SK-N-SH treated with all-trans-retinoic acid at 6 μM for 48 hours (cell line): ENCODE data around the gene PIERCE2.

ENCODE experiments used
- ATAC-seq: fragments of 200-7000 bp; cut with Tn5 transposase; 3 replicates; pipeline ENCODE4 v1.9.1; 2020; ENCODE audit warnings: mild to moderate bottlenecking, moderate library complexity
- ARNTL ChIP-seq: fragments of 450-650 bp; formaldehyde crosslinking; IDR thresholded peaks from 2 replicates; pipeline ENCODE4 v1.5.0; 2020; ENCODE audit warnings: low read depth, mild to moderate bottlenecking, moderate library complexity, borderline replicate concordance
- BACH2 ChIP-seq: fragments of 250-450 bp; sonication (Bioruptor Pico); IDR thresholded peaks from 2 replicates; pipeline ENCODE4 v1.9.0; 2021; ENCODE audit warnings: mild to moderate bottlenecking, borderline replicate concordance
- CSDC2 ChIP-seq: fragments of 250-450 bp; sonication (Bioruptor Pico); IDR thresholded peaks from 2 replicates; pipeline ENCODE4 v1.5.0; 2020; ENCODE audit warnings: mild to moderate bottlenecking, moderate library complexity
- ESRRG ChIP-seq: fragments of 250-450 bp; sonication (Bioruptor Pico); IDR thresholded peaks from 2 replicates; pipeline ENCODE4 v1.6.1; 2021; ENCODE audit warnings: mild to moderate bottlenecking
- GLIS3 ChIP-seq: fragments of 250-450 bp; sonication (Bioruptor Pico); IDR thresholded peaks from 2 replicates; pipeline ENCODE4 v1.5.0; 2020; ENCODE audit warnings: mild to moderate bottlenecking, moderate library complexity
- ISL1 ChIP-seq: fragments of 250-450 bp; sonication (Bioruptor Pico); IDR thresholded peaks from 2 replicates; pipeline ENCODE4 v2.1.2; 2022; ENCODE audit warnings: mild to moderate bottlenecking, moderate library complexity
- OSR1 ChIP-seq: fragments of 250-450 bp; sonication (Bioruptor Pico); IDR thresholded peaks from 2 replicates; pipeline ENCODE4 v1.8.0; 2022; ENCODE audit warnings: moderate library complexity, mild to moderate bottlenecking, inconsistent platforms
- PPARA ChIP-seq: fragments of 250-450 bp; sonication (Bioruptor Pico); IDR thresholded peaks from 2 replicates; pipeline ENCODE4 v1.5.0; 2020; ENCODE audit warnings: mild to moderate bottlenecking, borderline replicate concordance
- RARB ChIP-seq: fragments of 250-450 bp; sonication (Bioruptor Pico); IDR thresholded peaks from 2 replicates; pipeline ENCODE4 v1.8.0; 2021; ENCODE audit warnings: mild to moderate bottlenecking, moderate library complexity
- SNAI2 ChIP-seq: fragments of 250-450 bp; sonication (Bioruptor Pico); IDR thresholded peaks from 2 replicates; pipeline ENCODE4 v1.5.0; 2020; ENCODE audit warnings: mild to moderate bottlenecking, moderate library complexity
- TCF4 ChIP-seq: fragments of 250-450 bp; sonication (Bioruptor Pico); IDR thresholded peaks from 2 replicates; pipeline ENCODE4 v1.8.0; 2021; ENCODE audit warnings: mild to moderate bottlenecking, moderate library complexity, borderline replicate concordance
- TOX ChIP-seq: fragments of 250-450 bp; sonication (Bioruptor Pico); IDR thresholded peaks from 2 replicates; pipeline ENCODE4 v1.8.0; 2021; ENCODE audit warnings: mild to moderate bottlenecking, moderate library complexity, borderline replicate concordance
- ZC3H10 ChIP-seq: fragments of 250-450 bp; sonication (Bioruptor Pico); IDR thresholded peaks from 2 replicates; pipeline ENCODE4 v1.5.1; 2021; ENCODE audit warnings: mild to moderate bottlenecking, moderate library complexity
- ZFP3 ChIP-seq: fragments of 250-450 bp; sonication (Bioruptor Pico); IDR thresholded peaks from 2 replicates; pipeline ENCODE4 v1.5.0; 2020; ENCODE audit warnings: mild to moderate bottlenecking, moderate library complexity
- ZFP30 ChIP-seq: fragments of 450-650 bp; formaldehyde crosslinking; IDR thresholded peaks from 2 replicates; pipeline ENCODE4 v1.5.0; 2022; ENCODE audit warnings: mild to moderate bottlenecking, moderate library complexity
- ZNF565 ChIP-seq: fragments of 450-650 bp; formaldehyde crosslinking; conservative IDR thresholded peaks from 2 replicates; pipeline ENCODE4 v1.5.0; 2020; ENCODE audit warnings: low read depth, mild to moderate bottlenecking, moderate library complexity
- ZNF70 ChIP-seq: fragments of 450-650 bp; formaldehyde crosslinking; IDR thresholded peaks from 2 replicates; pipeline ENCODE4 v1.5.0; 2020; ENCODE audit warnings: mild to moderate bottlenecking, moderate library complexity
- ZNF8 ChIP-seq: fragments of 450-650 bp; formaldehyde crosslinking; IDR thresholded peaks from 2 replicates; pipeline ENCODE4 v1.5.0; 2020; ENCODE audit warnings: mild to moderate bottlenecking, moderate library complexity
- TF ChIP-seq, protein P1 (sequence below): fragments of 250-450 bp; sonication (Bioruptor Pico); IDR thresholded peaks from 2 replicates; pipeline ENCODE4 v1.8.0; 2020; ENCODE audit warnings: mild to moderate bottlenecking, moderate library complexity, borderline replicate concordance
- TF ChIP-seq, protein P2 (sequence below): fragments of 250-450 bp; sonication (Bioruptor Pico); IDR thresholded peaks from 2 replicates; pipeline ENCODE4 v1.5.0; 2020; ENCODE audit warnings: mild to moderate bottlenecking, moderate library complexity
- TF ChIP-seq, protein P3 (sequence below): fragments of 250-450 bp; sonication (Bioruptor Pico); IDR thresholded peaks from 2 replicates; pipeline ENCODE4 v1.5.1; 2021; ENCODE audit warnings: mild to moderate bottlenecking, moderate library complexity
- TF ChIP-seq, protein P4 (sequence below): fragments of 250-450 bp; sonication (Bioruptor Pico); IDR thresholded peaks from 2 replicates; pipeline ENCODE4 v1.8.0; 2021; ENCODE audit warnings: low read depth, mild to moderate bottlenecking, moderate library complexity, borderline replicate concordance
- TF ChIP-seq, protein P5 (sequence below): fragments of 250-450 bp; sonication (Bioruptor Pico); IDR thresholded peaks from 2 replicates; pipeline ENCODE4 v1.5.1; 2020; ENCODE audit warnings: low read depth, mild to moderate bottlenecking, moderate library complexity

PIERCE2 gene, protein sequence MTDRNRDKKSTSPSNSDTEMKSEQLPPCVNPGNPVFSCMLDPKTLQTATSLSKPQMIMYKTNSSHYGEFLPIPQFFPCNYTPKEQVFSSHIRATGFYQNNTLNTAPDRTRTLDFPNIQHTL

DNA sequence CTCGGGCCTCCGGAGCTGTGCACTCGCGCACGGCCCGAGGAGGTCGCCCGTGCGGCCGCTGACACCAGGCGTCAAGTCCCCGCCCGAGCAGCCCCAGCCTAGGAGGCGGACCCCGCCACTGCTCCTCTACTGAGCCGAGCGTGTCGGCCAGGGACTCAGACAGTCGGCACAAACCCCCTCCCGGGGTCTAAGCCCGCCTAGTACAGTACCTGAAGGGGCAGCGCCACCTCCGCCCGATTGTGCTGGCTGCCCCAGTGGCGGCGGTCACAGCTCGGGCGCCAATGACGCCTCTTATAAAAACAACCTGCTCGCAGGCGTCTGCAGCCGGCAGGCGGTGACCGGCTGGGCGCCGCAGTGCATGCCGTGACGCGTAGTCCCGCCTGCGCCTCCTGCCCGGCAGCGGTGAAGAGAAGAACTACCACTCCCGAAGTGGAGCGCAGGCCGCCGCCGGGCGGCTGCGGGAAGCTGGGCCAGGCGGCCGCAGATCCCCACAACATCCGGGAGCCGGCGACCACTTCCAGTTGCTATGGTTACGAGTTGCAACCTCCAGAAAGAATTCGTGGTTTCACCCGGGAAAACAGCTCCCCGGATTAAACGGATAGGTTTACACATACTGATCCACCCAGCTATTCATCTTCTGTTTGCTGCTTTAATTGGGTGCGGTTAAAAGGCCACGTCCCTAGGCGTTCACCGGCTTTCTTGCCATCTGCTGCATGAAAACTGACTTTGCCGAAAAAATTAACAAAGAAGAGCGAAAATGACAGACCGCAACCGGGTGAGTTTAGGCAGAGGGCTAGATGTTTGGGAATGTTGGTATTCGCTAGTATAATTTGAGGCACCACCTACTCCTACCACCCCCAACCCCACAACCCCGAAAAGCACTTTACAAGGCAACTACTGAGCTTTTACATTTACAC is at the start of gene PIERCE2, which contains the start of gene CCPG1:
PIERCE2 (plus strand) TSS at position 484 of the 917 bp plus-strand sequence; CDS start at position 758, 274 bp downstream.
CCPG1 (minus strand) TSS at position 348 of the 917 bp plus-strand sequence. CDS start 18,935 bp downstream, outside the sequence.
- TF ChIP-seq GLIS3 (0 out of 2 replicates have a peak, but pooled peaks have one; percentile 17), ESRRG (CRISPR knock-in tag) (no peak), TOX (CRISPR knock-in tag) (no peak), ZNF565 (no peak), ZFP3 (no peak), BACH2 (CRISPR knock-in tag) (no peak), ZNF70 (CRISPR knock-in tag) (0 out of 2 replicates have a peak, but pooled peaks have one; percentile 7), TCF4 (peak; percentile 53; the same call in 1 of the 2 replicates), ARNTL (CRISPR knock-in tag) (no peak), ISL1 (CRISPR knock-in tag) (no peak), ZFP30 (no peak), CSDC2 (CRISPR knock-in tag) (0 out of 2 replicates have a peak, but pooled peaks have one; percentile 56), OSR1 (CRISPR knock-in tag) (no peak), ZC3H10 (no peak), ZNF8 (CRISPR knock-in tag) (no peak), RARB (CRISPR knock-in tag) (no peak), SNAI2 (CRISPR knock-in tag) (no peak; the same call in 1 of the 2 replicates), PPARA (CRISPR knock-in tag) (no peak)
- TF ChIP-seq, protein P1, sequence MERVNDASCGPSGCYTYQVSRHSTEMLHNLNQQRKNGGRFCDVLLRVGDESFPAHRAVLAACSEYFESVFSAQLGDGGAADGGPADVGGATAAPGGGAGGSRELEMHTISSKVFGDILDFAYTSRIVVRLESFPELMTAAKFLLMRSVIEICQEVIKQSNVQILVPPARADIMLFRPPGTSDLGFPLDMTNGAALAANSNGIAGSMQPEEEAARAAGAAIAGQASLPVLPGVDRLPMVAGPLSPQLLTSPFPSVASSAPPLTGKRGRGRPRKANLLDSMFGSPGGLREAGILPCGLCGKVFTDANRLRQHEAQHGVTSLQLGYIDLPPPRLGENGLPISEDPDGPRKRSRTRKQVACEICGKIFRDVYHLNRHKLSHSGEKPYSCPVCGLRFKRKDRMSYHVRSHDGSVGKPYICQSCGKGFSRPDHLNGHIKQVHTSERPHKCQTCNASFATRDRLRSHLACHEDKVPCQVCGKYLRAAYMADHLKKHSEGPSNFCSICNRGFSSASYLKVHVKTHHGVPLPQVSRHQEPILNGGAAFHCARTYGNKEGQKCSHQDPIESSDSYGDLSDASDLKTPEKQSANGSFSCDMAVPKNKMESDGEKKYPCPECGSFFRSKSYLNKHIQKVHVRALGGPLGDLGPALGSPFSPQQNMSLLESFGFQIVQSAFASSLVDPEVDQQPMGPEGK (CRISPR knock-in tag): no peak
- TF ChIP-seq, protein P2, sequence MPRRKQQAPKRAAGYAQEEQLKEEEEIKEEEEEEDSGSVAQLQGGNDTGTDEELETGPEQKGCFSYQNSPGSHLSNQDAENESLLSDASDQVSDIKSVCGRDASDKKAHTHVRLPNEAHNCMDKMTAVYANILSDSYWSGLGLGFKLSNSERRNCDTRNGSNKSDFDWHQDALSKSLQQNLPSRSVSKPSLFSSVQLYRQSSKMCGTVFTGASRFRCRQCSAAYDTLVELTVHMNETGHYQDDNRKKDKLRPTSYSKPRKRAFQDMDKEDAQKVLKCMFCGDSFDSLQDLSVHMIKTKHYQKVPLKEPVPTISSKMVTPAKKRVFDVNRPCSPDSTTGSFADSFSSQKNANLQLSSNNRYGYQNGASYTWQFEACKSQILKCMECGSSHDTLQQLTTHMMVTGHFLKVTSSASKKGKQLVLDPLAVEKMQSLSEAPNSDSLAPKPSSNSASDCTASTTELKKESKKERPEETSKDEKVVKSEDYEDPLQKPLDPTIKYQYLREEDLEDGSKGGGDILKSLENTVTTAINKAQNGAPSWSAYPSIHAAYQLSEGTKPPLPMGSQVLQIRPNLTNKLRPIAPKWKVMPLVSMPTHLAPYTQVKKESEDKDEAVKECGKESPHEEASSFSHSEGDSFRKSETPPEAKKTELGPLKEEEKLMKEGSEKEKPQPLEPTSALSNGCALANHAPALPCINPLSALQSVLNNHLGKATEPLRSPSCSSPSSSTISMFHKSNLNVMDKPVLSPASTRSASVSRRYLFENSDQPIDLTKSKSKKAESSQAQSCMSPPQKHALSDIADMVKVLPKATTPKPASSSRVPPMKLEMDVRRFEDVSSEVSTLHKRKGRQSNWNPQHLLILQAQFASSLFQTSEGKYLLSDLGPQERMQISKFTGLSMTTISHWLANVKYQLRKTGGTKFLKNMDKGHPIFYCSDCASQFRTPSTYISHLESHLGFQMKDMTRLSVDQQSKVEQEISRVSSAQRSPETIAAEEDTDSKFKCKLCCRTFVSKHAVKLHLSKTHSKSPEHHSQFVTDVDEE (CRISPR knock-in tag): 0 out of 2 replicates have a peak, but pooled peaks have one; percentile 22
- TF ChIP-seq, protein P3, sequence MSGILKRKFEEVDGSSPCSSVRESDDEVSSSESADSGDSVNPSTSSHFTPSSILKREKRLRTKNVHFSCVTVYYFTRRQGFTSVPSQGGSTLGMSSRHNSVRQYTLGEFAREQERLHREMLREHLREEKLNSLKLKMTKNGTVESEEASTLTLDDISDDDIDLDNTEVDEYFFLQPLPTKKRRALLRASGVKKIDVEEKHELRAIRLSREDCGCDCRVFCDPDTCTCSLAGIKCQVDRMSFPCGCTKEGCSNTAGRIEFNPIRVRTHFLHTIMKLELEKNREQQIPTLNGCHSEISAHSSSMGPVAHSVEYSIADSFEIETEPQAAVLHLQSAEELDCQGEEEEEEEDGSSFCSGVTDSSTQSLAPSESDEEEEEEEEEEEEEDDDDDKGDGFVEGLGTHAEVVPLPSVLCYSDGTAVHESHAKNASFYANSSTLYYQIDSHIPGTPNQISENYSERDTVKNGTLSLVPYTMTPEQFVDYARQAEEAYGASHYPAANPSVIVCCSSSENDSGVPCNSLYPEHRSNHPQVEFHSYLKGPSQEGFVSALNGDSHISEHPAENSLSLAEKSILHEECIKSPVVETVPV: no peak
- TF ChIP-seq, protein P4, sequence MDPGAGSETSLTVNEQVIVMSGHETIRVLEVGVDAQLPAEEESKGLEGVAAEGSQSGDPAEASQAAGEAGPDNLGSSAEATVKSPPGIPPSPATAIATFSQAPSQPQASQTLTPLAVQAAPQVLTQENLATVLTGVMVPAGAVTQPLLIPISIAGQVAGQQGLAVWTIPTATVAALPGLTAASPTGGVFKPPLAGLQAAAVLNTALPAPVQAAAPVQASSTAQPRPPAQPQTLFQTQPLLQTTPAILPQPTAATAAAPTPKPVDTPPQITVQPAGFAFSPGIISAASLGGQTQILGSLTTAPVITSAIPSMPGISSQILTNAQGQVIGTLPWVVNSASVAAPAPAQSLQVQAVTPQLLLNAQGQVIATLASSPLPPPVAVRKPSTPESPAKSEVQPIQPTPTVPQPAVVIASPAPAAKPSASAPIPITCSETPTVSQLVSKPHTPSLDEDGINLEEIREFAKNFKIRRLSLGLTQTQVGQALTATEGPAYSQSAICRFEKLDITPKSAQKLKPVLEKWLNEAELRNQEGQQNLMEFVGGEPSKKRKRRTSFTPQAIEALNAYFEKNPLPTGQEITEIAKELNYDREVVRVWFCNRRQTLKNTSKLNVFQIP (CRISPR knock-in tag): no peak
- TF ChIP-seq, protein P5, sequence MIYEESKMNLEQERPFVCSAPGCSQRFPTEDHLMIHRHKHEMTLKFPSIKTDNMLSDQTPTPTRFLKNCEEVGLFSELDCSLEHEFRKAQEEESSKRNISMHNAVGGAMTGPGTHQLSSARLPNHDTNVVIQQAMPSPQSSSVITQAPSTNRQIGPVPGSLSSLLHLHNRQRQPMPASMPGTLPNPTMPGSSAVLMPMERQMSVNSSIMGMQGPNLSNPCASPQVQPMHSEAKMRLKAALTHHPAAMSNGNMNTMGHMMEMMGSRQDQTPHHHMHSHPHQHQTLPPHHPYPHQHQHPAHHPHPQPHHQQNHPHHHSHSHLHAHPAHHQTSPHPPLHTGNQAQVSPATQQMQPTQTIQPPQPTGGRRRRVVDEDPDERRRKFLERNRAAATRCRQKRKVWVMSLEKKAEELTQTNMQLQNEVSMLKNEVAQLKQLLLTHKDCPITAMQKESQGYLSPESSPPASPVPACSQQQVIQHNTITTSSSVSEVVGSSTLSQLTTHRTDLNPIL (CRISPR knock-in tag): no peak
- peak; percentile 96 for ATAC-seq

DNA sequence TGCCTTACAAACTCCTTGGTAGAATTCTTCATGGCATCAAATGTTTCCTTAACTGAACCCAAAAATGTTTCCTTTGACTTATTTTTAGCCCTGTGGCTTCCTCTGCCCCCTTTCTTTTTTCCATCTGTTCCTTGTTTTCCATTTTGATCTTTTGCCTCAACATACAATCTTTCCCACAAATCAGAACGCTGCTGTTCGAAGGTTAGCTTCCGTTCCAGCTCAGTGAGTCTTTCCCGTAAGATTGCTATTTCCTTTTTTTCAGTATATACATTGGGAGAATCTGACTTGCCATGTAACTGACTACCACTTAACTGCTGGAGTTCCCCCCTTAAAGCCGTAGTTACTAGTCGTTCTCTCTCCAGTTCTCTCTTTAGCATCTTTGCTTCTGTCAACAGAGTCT is 48.0 kb upstream of the PIERCE2 start:
- ATAC-seq: no peak
- no peak for TF ChIP-seq TOX (CRISPR knock-in tag)
- TF ChIP-seq ZC3H10: no peak
- no peak for TF ChIP-seq PPARA (CRISPR knock-in tag)
- TF ChIP-seq ARNTL (CRISPR knock-in tag): no peak
- no peak for TF ChIP-seq ISL1 (CRISPR knock-in tag)
- TF ChIP-seq, protein P1 (CRISPR knock-in tag): no peak
- no peak for TF ChIP-seq ZNF70 (CRISPR knock-in tag)
- TF ChIP-seq BACH2 (CRISPR knock-in tag): no peak
- no peak for TF ChIP-seq RARB (CRISPR knock-in tag)
- TF ChIP-seq ZNF565: no peak
- TF ChIP-seq ZFP3: no peak
- TF ChIP-seq, protein P3: no peak
- no peak for TF ChIP-seq TCF4
